ENCODE measurements around the gene CRIM1.

DNA sequence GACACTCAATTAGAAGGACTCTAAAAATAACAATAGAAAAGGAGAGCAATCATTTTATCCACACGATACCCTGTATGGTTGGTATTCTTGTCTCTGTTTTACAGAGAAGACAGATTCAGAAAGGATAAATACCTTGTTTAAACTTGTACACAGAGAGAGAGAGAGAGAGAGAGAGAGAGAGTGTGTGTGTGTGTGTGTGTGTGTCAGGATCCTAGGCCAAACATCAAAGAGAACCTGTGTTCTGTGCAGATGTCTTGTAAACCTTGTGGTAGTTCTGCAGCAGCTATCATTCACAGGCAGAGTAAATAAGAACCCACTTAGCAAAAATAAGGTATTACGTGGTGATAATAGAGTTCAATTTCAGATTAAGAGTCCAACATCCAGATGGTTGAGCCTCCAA is 4.3 kb upstream of the CRIM1 start:
- TF ChIP-seq TAF1 (IDR thresholded peaks at IDR 0.05; ENCODE audit: borderline replicate concordance, insufficient read depth, low read length) (no peak), POLR2AphosphoS5 (IDR thresholded peaks at IDR 0.05; ENCODE audit: low read depth, low read length) (no peak)
- TF ChIP-seq, protein P1, sequence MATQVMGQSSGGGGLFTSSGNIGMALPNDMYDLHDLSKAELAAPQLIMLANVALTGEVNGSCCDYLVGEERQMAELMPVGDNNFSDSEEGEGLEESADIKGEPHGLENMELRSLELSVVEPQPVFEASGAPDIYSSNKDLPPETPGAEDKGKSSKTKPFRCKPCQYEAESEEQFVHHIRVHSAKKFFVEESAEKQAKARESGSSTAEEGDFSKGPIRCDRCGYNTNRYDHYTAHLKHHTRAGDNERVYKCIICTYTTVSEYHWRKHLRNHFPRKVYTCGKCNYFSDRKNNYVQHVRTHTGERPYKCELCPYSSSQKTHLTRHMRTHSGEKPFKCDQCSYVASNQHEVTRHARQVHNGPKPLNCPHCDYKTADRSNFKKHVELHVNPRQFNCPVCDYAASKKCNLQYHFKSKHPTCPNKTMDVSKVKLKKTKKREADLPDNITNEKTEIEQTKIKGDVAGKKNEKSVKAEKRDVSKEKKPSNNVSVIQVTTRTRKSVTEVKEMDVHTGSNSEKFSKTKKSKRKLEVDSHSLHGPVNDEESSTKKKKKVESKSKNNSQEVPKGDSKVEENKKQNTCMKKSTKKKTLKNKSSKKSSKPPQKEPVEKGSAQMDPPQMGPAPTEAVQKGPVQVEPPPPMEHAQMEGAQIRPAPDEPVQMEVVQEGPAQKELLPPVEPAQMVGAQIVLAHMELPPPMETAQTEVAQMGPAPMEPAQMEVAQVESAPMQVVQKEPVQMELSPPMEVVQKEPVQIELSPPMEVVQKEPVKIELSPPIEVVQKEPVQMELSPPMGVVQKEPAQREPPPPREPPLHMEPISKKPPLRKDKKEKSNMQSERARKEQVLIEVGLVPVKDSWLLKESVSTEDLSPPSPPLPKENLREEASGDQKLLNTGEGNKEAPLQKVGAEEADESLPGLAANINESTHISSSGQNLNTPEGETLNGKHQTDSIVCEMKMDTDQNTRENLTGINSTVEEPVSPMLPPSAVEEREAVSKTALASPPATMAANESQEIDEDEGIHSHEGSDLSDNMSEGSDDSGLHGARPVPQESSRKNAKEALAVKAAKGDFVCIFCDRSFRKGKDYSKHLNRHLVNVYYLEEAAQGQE (IDR thresholded peaks at IDR 0.05; ENCODE audit: insufficient read depth in 1 of 2, low read depth in 2 of 2, low read length in 2 of 2): no peak
